GM12801 (cell line): ENCODE data around the gene ERP27.

Source experiments
- CTCF ChIP-seq: IDR thresholded peaks from one replicate; pipeline ENCODE4 v1.5.1; 2011; ENCODE audit warnings: control low read depth; ENCODE audit not compliant: insufficient read length; ENCODE audit errors: extremely low read depth

The ERP27 gene

GRCh38 chr12:14936224-14936861, 2.0 kb downstream of the ERP27 start:
- TF ChIP-seq CTCF = no peak

- no peak for TF ChIP-seq CTCF
Observed at GRCh38 chr12:14935031-14935430, 3.3 kb downstream of the ERP27 start.

GRCh38 chr12:14934511-14934910, 3.8 kb downstream of the ERP27 start:
- TF ChIP-seq CTCF = no peak

GRCh38 chr12:14931791-14932560, 6.4 kb downstream of the ERP27 start:
- no peak for TF ChIP-seq CTCF

- no peak for TF ChIP-seq CTCF
Observed at GRCh38 chr12:14931359-14931758, 7.0 kb downstream of the ERP27 start.

- no peak for TF ChIP-seq CTCF
Observed at GRCh38 chr12:14930299-14930698, 8.0 kb downstream of the ERP27 start.

- no peak for TF ChIP-seq CTCF
Observed at GRCh38 chr12:14928931-14929330, 9.4 kb downstream of the ERP27 start.
